ENCODE measurements around the gene PRRC2A. TPM values are rescaled to one million over a fixed set of nuclear protein-coding genes. Genes with fewer than 3 reads are reported as not detected.

The PRRC2A gene
- total RNA-seq, 2 experiments from 2014 or later: 206 to 215 TPM

- no peak overlapping the region for H3K4me3 ChIP-seq (ENCODE audit: low read length)
- Mint-ChIP-seq H3K36me3 (ENCODE audit: low read depth) (peaks cover 94% of the 10 kb centered on the region), H3K4me1 (ENCODE audit: low read depth) (no peaks in the 10 kb centered on the region), H3K27me3 (no peaks in the 10 kb centered on the region), H3K27ac (no peak overlapping the region), H3K4me3 (no peak overlapping the region), H3K9me3 (no peaks in the 10 kb centered on the region)
- POLR2A ChIA-PET: interaction anchor here (1.3 kb wide), 1 partner anchor 17 kb away, joined by 6 read pairs; the partner anchor contains the start of gene BAG6
- peaks cover 97% of the 10 kb centered on the region for H3K36me3 ChIP-seq (ENCODE audit: insufficient read depth, low read length)
- H3K27me3 ChIP-seq (ENCODE audit: control insufficient read depth in 1 of 2, insufficient read depth in 2 of 2, low read length in 2 of 2): no peaks in the 10 kb centered on the region
- DNase-seq (no peak), ATAC-seq (ENCODE audit: poor library complexity) (no peak)
- CTCF ChIA-PET: interaction anchor here (1.0 kb wide), 1 partner anchor 13 kb away, joined by 4 read pairs; no protein-coding TSS in a partner anchor
- no peak overlapping the region for H3K27ac ChIP-seq (ENCODE audit: low read depth in 1 of 2, low read length in 2 of 2)
- H3K4me1 ChIP-seq (ENCODE audit: insufficient read depth, low read length): peaks cover 2% of the 10 kb centered on the region
- intact Hi-C loops (cut with DNase I, micrococcal nuclease): no loop called here
- no peaks in the 10 kb centered on the region for H3K9me3 ChIP-seq (ENCODE audit: control insufficient read depth in 1 of 2, insufficient read depth in 1 of 2, low read length in 2 of 2)
- TF ChIP-seq CTCF (IDR thresholded peaks at IDR 0.05): no peak
Measured at GRCh38 chr6:31634969-31635575, 14.6 kb downstream of the PRRC2A start.

GRCh38 chr6:31636698-31637596, 16.4 kb downstream of the PRRC2A start:
- no peak for TF ChIP-seq CTCF (IDR thresholded peaks at IDR 0.05)
- ATAC-seq (ENCODE audit: poor library complexity): no peak
- Mint-ChIP-seq H3K36me3 (ENCODE audit: low read depth) (peaks cover 95% of the 10 kb centered on the region), H3K27me3 (no peaks in the 10 kb centered on the region), H3K27ac (no peak overlapping the region), H3K4me3 (no peak overlapping the region), H3K4me1 (ENCODE audit: low read depth) (no peaks in the 10 kb centered on the region), H3K9me3 (no peaks in the 10 kb centered on the region)
- ChIA-PET CTCF (no interaction called here), POLR2A (interaction anchor here (1.5 kb wide), 1 partner anchor 15 kb away, joined by 4 read pairs; no protein-coding TSS in a partner anchor)
- intact Hi-C loops (cut with DNase I, micrococcal nuclease): no loop called here
- Histone ChIP-seq H3K4me3 (ENCODE audit: low read length) (no peak overlapping the region), H3K4me1 (ENCODE audit: insufficient read depth, low read length) (peaks cover 2% of the 10 kb centered on the region), H3K27ac (ENCODE audit: low read depth in 1 of 2, low read length in 2 of 2) (no peak overlapping the region), H3K9me3 (ENCODE audit: control insufficient read depth in 1 of 2, insufficient read depth in 1 of 2, low read length in 2 of 2) (no peaks in the 10 kb centered on the region), H3K27me3 (ENCODE audit: control insufficient read depth in 1 of 2, insufficient read depth in 2 of 2, low read length in 2 of 2) (no peaks in the 10 kb centered on the region), H3K36me3 (ENCODE audit: insufficient read depth, low read length) (peaks cover 97% of the 10 kb centered on the region)
- no peak for DNase-seq

- POLR2A ChIA-PET: interaction anchor here (0.9 to 3.7 kb wide), 4 partner anchors 12 to 149 kb away, joined by 3 to 19 read pairs (median 4); partner anchors contain the start of genes BAG6 and C6orf47
- Histone ChIP-seq H3K27me3 (ENCODE audit: control insufficient read depth in 1 of 2, insufficient read depth in 2 of 2, low read length in 2 of 2) (no peaks in the 10 kb centered on the region), H3K36me3 (ENCODE audit: insufficient read depth, low read length) (peaks cover 96% of the 10 kb centered on the region), H3K27ac (ENCODE audit: low read depth in 1 of 2, low read length in 2 of 2) (no peak overlapping the region), H3K4me3 (ENCODE audit: low read length) (no peak overlapping the region), H3K9me3 (ENCODE audit: control insufficient read depth in 1 of 2, insufficient read depth in 1 of 2, low read length in 2 of 2) (no peaks in the 10 kb centered on the region), H3K4me1 (ENCODE audit: insufficient read depth, low read length) (no peaks in the 10 kb centered on the region)
- TF ChIP-seq CTCF (IDR thresholded peaks at IDR 0.05): no peak
- H3K4me3 Mint-ChIP-seq: no peak overlapping the region
- CTCF ChIA-PET: no interaction called here
- H3K9me3 Mint-ChIP-seq: no peaks in the 10 kb centered on the region
- H3K4me1 Mint-ChIP-seq (ENCODE audit: low read depth): no peaks in the 10 kb centered on the region
- DNase-seq (no peak), ATAC-seq (ENCODE audit: poor library complexity) (no peak)
- H3K27me3 Mint-ChIP-seq: no peaks in the 10 kb centered on the region
- no peak overlapping the region for H3K27ac Mint-ChIP-seq
- H3K36me3 Mint-ChIP-seq (ENCODE audit: low read depth): peaks cover 91% of the 10 kb centered on the region
- intact Hi-C loops (cut with DNase I, micrococcal nuclease): no loop called here
Measured at GRCh38 chr6:31639043-31639442, 18.5 kb downstream of the PRRC2A start.

Measured in CD4-positive, alpha-beta T cell (primary cell).